Measurements from ENCODE around the gene NGEF.

The NGEF gene

DNA sequence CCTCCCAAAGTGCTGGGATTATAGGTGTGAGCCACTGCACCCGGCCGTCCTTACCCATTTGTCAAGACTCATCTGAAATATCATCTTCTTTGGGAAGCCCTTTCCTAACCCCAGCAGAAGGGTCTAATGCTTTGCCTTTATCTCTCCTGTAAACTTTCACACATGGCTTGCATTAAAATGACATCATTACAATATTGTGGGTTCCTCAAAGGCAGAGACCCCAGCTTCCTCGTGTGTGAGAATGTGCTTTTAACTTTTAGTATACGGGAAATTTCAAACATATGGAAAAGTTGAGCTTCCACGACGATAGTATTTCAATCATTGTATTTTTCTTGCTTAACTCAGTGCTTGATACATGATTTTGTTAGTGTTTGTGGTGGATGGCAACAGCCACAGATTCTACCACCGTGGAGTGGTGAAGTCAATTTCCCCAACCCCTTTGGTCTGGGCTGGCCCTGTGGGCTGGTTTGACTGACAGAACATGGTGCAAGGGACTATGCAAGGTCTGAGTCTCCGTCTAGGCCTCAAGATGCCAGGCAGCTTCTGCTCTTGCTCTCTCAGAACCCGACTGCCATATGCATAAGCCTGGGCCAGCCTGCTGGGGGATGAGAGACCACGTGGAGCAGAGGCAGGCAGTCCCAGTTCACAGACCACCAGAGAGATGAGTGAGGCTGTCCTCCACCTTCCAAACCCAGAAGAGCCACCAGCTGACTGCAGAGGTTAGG lies 39.9 kb downstream of the NGEF start:
- Histone ChIP-seq H3K27me3 (ENCODE audit: insufficient read depth, low read length) (no peaks in the 10 kb centered on the region), H2AFZ (ENCODE audit: insufficient read depth, low read length, poor library complexity) (no peak overlapping the region), H4K12ac (ENCODE audit: low read depth, low read length) (no peak overlapping the region), H3K4ac (ENCODE audit: low read depth, low read length) (no peak overlapping the region), H4K8ac (ENCODE audit: low read depth, low read length) (no peak overlapping the region), H3K79me2 (ENCODE audit: control insufficient read depth, insufficient read depth, low read length, poor library complexity) (no peaks in the 10 kb centered on the region), H2AK5ac (ENCODE audit: low read length) (no peak overlapping the region), H2BK120ac (ENCODE audit: insufficient read depth, low read length, poor library complexity) (no peak overlapping the region), H3K4me2 (ENCODE audit: low read length) (no peak overlapping the region), H3K9ac (ENCODE audit: low read length) (no peak overlapping the region), H3K79me1 (ENCODE audit: low read length) (no peaks in the 10 kb centered on the region), H3K27ac (ENCODE audit: low read depth, low read length) (no peak overlapping the region), H3K4me3 (ENCODE audit: low read depth, low read length) (no peak overlapping the region), H3K36me3 (ENCODE audit: control insufficient read depth in 1 of 2, insufficient read depth in 2 of 2, low read length in 2 of 2) (no peaks in the 10 kb centered on the region), H3K4me1 (ENCODE audit: control insufficient read depth in 1 of 2, insufficient read depth in 2 of 2, low read length in 2 of 2) (peaks cover 2 to 8% of the 10 kb centered on the region in 2 experiments), H3K18ac (ENCODE audit: low read length) (no peak overlapping the region), H3K9me3 (ENCODE audit: insufficient read depth, low read depth, low read length) (no peaks in the 10 kb centered on the region), H3K23ac (ENCODE audit: low read length) (no peak overlapping the region), H4K91ac (ENCODE audit: low read depth, low read length) (no peak overlapping the region), H2BK5ac (ENCODE audit: low read depth, low read length, poor library complexity) (no peak overlapping the region), H2BK12ac (ENCODE audit: low read length) (no peak overlapping the region), H3K14ac (ENCODE audit: low read length) (no peak overlapping the region)
- no CpG with 5 or more reads among the region's 10 CpGs for WGBS (ENCODE audit: extremely low coverage, insufficient coverage, insufficient read length)
- DNase-seq: no peak

DNA sequence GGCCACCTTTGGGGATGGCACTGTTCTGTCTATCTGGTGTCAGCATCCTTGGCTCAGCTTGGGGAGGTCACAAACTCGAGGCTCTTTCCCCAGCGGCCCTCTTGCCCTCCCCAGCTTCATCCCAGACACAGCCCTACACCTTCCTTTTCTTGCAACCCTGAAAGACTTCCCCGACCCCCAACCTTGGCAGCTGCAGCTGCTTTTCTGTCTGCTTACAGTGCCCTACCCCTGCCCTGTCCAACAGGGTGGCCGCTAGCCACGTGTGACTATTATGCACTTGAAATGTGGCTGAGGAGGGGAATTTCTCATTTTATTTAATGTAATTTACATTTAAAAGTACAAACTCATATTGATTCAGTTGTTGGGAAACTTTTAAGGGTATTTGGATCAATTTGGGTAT lies 41.3 kb downstream of the NGEF start:
- Histone ChIP-seq H3K36me3 (ENCODE audit: control insufficient read depth in 1 of 2, insufficient read depth in 2 of 2, low read length in 2 of 2) (no peaks in the 10 kb centered on the region), H3K27ac (ENCODE audit: low read depth, low read length) (no peak overlapping the region), H3K79me2 (ENCODE audit: control insufficient read depth, insufficient read depth, low read length, poor library complexity) (no peaks in the 10 kb centered on the region), H3K4me1 (ENCODE audit: control insufficient read depth in 1 of 2, insufficient read depth in 2 of 2, low read length in 2 of 2) (peaks cover 2 to 5% of the 10 kb centered on the region in 2 experiments), H3K4me2 (ENCODE audit: low read length) (no peak overlapping the region), H2AFZ (ENCODE audit: insufficient read depth, low read length, poor library complexity) (no peak overlapping the region), H2BK5ac (ENCODE audit: low read depth, low read length, poor library complexity) (no peak overlapping the region), H3K14ac (ENCODE audit: low read length) (no peak overlapping the region), H3K79me1 (ENCODE audit: low read length) (no peaks in the 10 kb centered on the region), H3K27me3 (ENCODE audit: insufficient read depth, low read length) (no peaks in the 10 kb centered on the region), H3K4ac (ENCODE audit: low read depth, low read length) (no peak overlapping the region), H3K18ac (ENCODE audit: low read length) (no peak overlapping the region), H3K9ac (ENCODE audit: low read length) (no peak overlapping the region), H2BK12ac (ENCODE audit: low read length) (no peak overlapping the region), H3K4me3 (ENCODE audit: low read depth, low read length) (no peak overlapping the region), H3K23ac (ENCODE audit: low read length) (no peak overlapping the region), H2BK120ac (ENCODE audit: insufficient read depth, low read length, poor library complexity) (no peak overlapping the region), H2AK5ac (ENCODE audit: low read length) (no peak overlapping the region), H4K8ac (ENCODE audit: low read depth, low read length) (no peak overlapping the region), H4K12ac (ENCODE audit: low read depth, low read length) (no peak overlapping the region), H3K9me3 (ENCODE audit: insufficient read depth, low read depth, low read length) (no peaks in the 10 kb centered on the region), H4K91ac (ENCODE audit: low read depth, low read length) (no peak overlapping the region)
- no peak for DNase-seq
- WGBS (ENCODE audit: extremely low coverage, insufficient coverage, insufficient read length): no CpG with 5 or more reads among the region's 5 CpGs

- Histone ChIP-seq H2AK5ac (ENCODE audit: low read length) (no peak overlapping the region), H2BK12ac (ENCODE audit: low read length) (no peak overlapping the region), H2BK120ac (ENCODE audit: insufficient read depth, low read length, poor library complexity) (no peak overlapping the region), H3K79me1 (ENCODE audit: low read length) (no peaks in the 10 kb centered on the region), H4K91ac (ENCODE audit: low read depth, low read length) (no peak overlapping the region), H3K36me3 (ENCODE audit: control insufficient read depth in 1 of 2, insufficient read depth in 2 of 2, low read length in 2 of 2) (no peaks in the 10 kb centered on the region), H3K79me2 (ENCODE audit: control insufficient read depth, insufficient read depth, low read length, poor library complexity) (no peaks in the 10 kb centered on the region), H3K4me3 (ENCODE audit: low read depth, low read length) (no peak overlapping the region), H3K4me2 (ENCODE audit: low read length) (no peak overlapping the region), H3K4me1 (ENCODE audit: control insufficient read depth in 1 of 2, insufficient read depth in 2 of 2, low read length in 2 of 2) (peaks cover 2 to 5% of the 10 kb centered on the region in 2 experiments), H4K12ac (ENCODE audit: low read depth, low read length) (no peak overlapping the region), H3K18ac (ENCODE audit: low read length) (no peak overlapping the region), H2BK5ac (ENCODE audit: low read depth, low read length, poor library complexity) (no peak overlapping the region), H3K9me3 (ENCODE audit: insufficient read depth, low read depth, low read length) (peaks cover 2% of the 10 kb centered on the region), H3K9ac (ENCODE audit: low read length) (no peak overlapping the region), H3K23ac (ENCODE audit: low read length) (no peak overlapping the region), H2AFZ (ENCODE audit: insufficient read depth, low read length, poor library complexity) (no peak overlapping the region), H3K14ac (ENCODE audit: low read length) (no peak overlapping the region), H3K27me3 (ENCODE audit: insufficient read depth, low read length) (no peaks in the 10 kb centered on the region), H4K8ac (ENCODE audit: low read depth, low read length) (no peak overlapping the region), H3K4ac (ENCODE audit: low read depth, low read length) (no peak overlapping the region), H3K27ac (ENCODE audit: low read depth, low read length) (no peak overlapping the region)
- no peak for DNase-seq
- WGBS (ENCODE audit: extremely low coverage, insufficient coverage, insufficient read length): no CpG with 5 or more reads among the region's 2 CpGs
Measured at GRCh38 chr2:232970051-232970450, 43.0 kb downstream of the NGEF start.

DNA sequence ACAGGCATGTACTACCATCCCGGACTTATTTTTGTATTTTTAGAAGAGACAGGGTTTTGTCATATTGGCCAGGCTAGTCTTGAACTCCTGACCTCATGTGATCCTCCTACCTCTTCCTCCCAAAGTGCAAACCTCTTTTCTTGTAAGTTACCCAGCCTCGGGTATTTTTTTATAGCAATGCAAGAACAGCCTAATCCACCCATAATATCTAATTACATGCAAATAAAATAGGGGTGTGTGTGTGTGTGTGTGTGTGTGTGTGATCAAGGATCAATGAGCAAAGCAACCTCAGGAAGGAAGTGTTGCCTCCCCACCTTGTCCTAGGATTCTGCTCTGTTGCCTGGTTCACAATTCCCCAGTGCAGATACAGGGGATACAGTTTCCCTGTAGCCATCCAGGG lies 45.6 kb downstream of the NGEF start:
- Histone ChIP-seq H3K4ac (ENCODE audit: low read depth, low read length) (no peak overlapping the region), H4K8ac (ENCODE audit: low read depth, low read length) (no peak overlapping the region), H3K4me3 (ENCODE audit: low read depth, low read length) (no peak overlapping the region), H2AK5ac (ENCODE audit: low read length) (no peak overlapping the region), H4K12ac (ENCODE audit: low read depth, low read length) (no peak overlapping the region), H3K36me3 (ENCODE audit: control insufficient read depth in 1 of 2, insufficient read depth in 2 of 2, low read length in 2 of 2) (no peaks in the 10 kb centered on the region), H4K91ac (ENCODE audit: low read depth, low read length) (no peak overlapping the region), H2BK120ac (ENCODE audit: insufficient read depth, low read length, poor library complexity) (no peak overlapping the region), H2AFZ (ENCODE audit: insufficient read depth, low read length, poor library complexity) (no peak overlapping the region), H3K27me3 (ENCODE audit: insufficient read depth, low read length) (no peaks in the 10 kb centered on the region), H2BK12ac (ENCODE audit: low read length) (no peak overlapping the region), H3K27ac (ENCODE audit: low read depth, low read length) (no peak overlapping the region), H3K79me1 (ENCODE audit: low read length) (no peaks in the 10 kb centered on the region), H3K14ac (ENCODE audit: low read length) (no peak overlapping the region), H3K9me3 (ENCODE audit: insufficient read depth, low read depth, low read length) (peaks cover 2% of the 10 kb centered on the region), H3K18ac (ENCODE audit: low read length) (no peak overlapping the region), H3K4me1 (ENCODE audit: control insufficient read depth in 1 of 2, insufficient read depth in 2 of 2, low read length in 2 of 2) (peaks cover 2 to 5% of the 10 kb centered on the region in 2 experiments), H3K23ac (ENCODE audit: low read length) (no peak overlapping the region), H3K79me2 (ENCODE audit: control insufficient read depth, insufficient read depth, low read length, poor library complexity) (no peaks in the 10 kb centered on the region), H3K9ac (ENCODE audit: low read length) (no peak overlapping the region), H2BK5ac (ENCODE audit: low read depth, low read length, poor library complexity) (no peak overlapping the region), H3K4me2 (ENCODE audit: low read length) (no peak overlapping the region)
- no CpG with 5 or more reads among the region's 2 CpGs for WGBS (ENCODE audit: extremely low coverage, insufficient coverage, insufficient read length)
- DNase-seq: no peak
